Measurements from ENCODE around the gene SCAF1. TPM values are rescaled to one million over a fixed set of nuclear protein-coding genes. Genes with fewer than 3 reads are reported as not detected.
A peak's percentile ranks its signal among the peaks of the same experiment; 100 is the strongest.

SCAF1 gene
- total and polyA plus RNA-seq, 2 of the 13 experiments (the other 11 are each of a cell fraction or from before 2014, with no cell fraction given), result 3.3 to 6.1 TPM

- TF ChIP-seq HNF1B (CRISPR knock-in tag; IDR thresholded peaks at IDR 0.05), result peak; percentile 84
- no peak for TF ChIP-seq TBL1XR1 (IDR thresholded peaks at IDR 0.05; ENCODE audit: borderline replicate concordance, low read length, partially characterized antibody)
- no peak for TF ChIP-seq ZNF784 (CRISPR knock-in tag; IDR thresholded peaks at IDR 0.05; ENCODE audit: borderline replicate concordance)
- no peak for TF ChIP-seq TEAD2 (CRISPR knock-in tag; IDR thresholded peaks at IDR 0.05)
- no peak for TF ChIP-seq ZNF407 (CRISPR knock-in tag; IDR thresholded peaks at IDR 0.05; ENCODE audit: not compliant biosample characterization)
- 0 out of 2 replicates have a peak, but pooled peaks have one; percentile 72 for TF ChIP-seq ZNF333 (CRISPR knock-in tag; IDR thresholded peaks at IDR 0.05; ENCODE audit: borderline replicate concordance)
- TF ChIP-seq KMT2A (CRISPR knock-in tag; IDR thresholded peaks at IDR 0.05), result no peak; the same call in 1 of the 2 replicates
- peak; percentile 95 for TF ChIP-seq ARID4A (CRISPR knock-in tag; IDR thresholded peaks at IDR 0.05; ENCODE audit: borderline replicate concordance)
- TF ChIP-seq FOXA3 (CRISPR knock-in tag; IDR thresholded peaks at IDR 0.05), result no peak
- TF ChIP-seq NFIC (IDR thresholded peaks at IDR 0.05; ENCODE audit: low read length), result no peak
- TF ChIP-seq ZNF232 (CRISPR knock-in tag; IDR thresholded peaks at IDR 0.05; ENCODE audit: borderline replicate concordance), result 0 out of 2 replicates have a peak, but pooled peaks have one; percentile 46
- 0 out of 2 replicates have a peak, but pooled peaks have one; percentile 19 for TF ChIP-seq HMG20B (CRISPR knock-in tag; conservative IDR thresholded peaks at IDR 0.05)
- no peak for TF ChIP-seq ZNF331 (CRISPR knock-in tag; IDR thresholded peaks at IDR 0.05)
Measured at GRCh38 chr19:49677231-49677900, 35.4 kb downstream of the SCAF1 start, which contains the start of gene PRMT1 (continued).

Data from HepG2 (cell line).